ENCODE data around the gene COL18A1.

COL18A1 gene

GRCh38 chr21:45494851-45495680 lies 90.1 kb downstream of the COL18A1 start:
- no peak for TF ChIP-seq CTCF (IDR thresholded peaks at IDR 0.05; ENCODE audit: borderline replicate concordance, control extremely low read depth, extremely low read depth, insufficient read depth, missing control alignments)
- no peak for DNase-seq (ENCODE audit: low spot score)
- in situ Hi-C loops (cut with MboI; ENCODE audit: low sequenced_read_pairs, unreplicated experiment): no loop called here

GRCh38 chr21:45496151-45496967 lies 91.4 kb downstream of the COL18A1 start:
- no peak for TF ChIP-seq CTCF (IDR thresholded peaks at IDR 0.05; ENCODE audit: borderline replicate concordance, control extremely low read depth, extremely low read depth, insufficient read depth, missing control alignments)
- no peak for DNase-seq (ENCODE audit: low spot score)
- in situ Hi-C loops (cut with MboI; ENCODE audit: low sequenced_read_pairs, unreplicated experiment): no loop called here

- in situ Hi-C loops (cut with MboI; ENCODE audit: low sequenced_read_pairs, unreplicated experiment): no loop called here
- no peak for TF ChIP-seq CTCF (IDR thresholded peaks at IDR 0.05; ENCODE audit: borderline replicate concordance, control extremely low read depth, extremely low read depth, insufficient read depth, missing control alignments)
- no peak for DNase-seq (ENCODE audit: low spot score)
These were observed 92.2 kb downstream of the COL18A1 start for GRCh38 chr21:45496968-45497845.

GRCh38 chr21:45497846-45498645 lies 93.1 kb downstream of the COL18A1 start:
- in situ Hi-C loops (cut with MboI; ENCODE audit: low sequenced_read_pairs, unreplicated experiment): no loop called here
- TF ChIP-seq CTCF (IDR thresholded peaks at IDR 0.05; ENCODE audit: borderline replicate concordance, control extremely low read depth, extremely low read depth, insufficient read depth, missing control alignments): no peak
- DNase-seq (ENCODE audit: low spot score): no peak

GRCh38 chr21:45498646-45499000 lies 93.7 kb downstream of the COL18A1 start:
- no peak for TF ChIP-seq CTCF (IDR thresholded peaks at IDR 0.05; ENCODE audit: borderline replicate concordance, control extremely low read depth, extremely low read depth, insufficient read depth, missing control alignments)
- in situ Hi-C loops (cut with MboI; ENCODE audit: low sequenced_read_pairs, unreplicated experiment): no loop called here
- no peak for DNase-seq (ENCODE audit: low spot score)
